Body of pancreas (tissue), 4 donors: Measurements from ENCODE around the gene IGFL4. TPM values are rescaled to one million over a fixed set of nuclear protein-coding genes. Genes with fewer than 3 reads are reported as not detected.

Experiments
- ATAC-seq: fragments of 150-250 bp; one replicate; pipeline ENCODE4 v1.9.1; 2016
- DNase-seq, 4 donors: peaks; one replicate each; pipeline ENCODE4 v3.0.0-alpha.2; 2019
- H3K27ac ChIP-seq, 4 donors: fragments of 200-600 bp; sonication (generic); 1 replicate in 3 of 4; 2 replicates in 1 of 4; pipeline versions ENCODE4 v1.5.1 to v1.6.1; 2016 to 2019; ENCODE audit warnings: mild to moderate bottlenecking in 1 of 4, mixed read lengths in 1 of 4, moderate library complexity in 1 of 4
- H3K27me3 ChIP-seq, 2 donors: fragments of 200-600 bp; sonication (generic); one replicate each; pipeline ENCODE4 v1.6.0; 2016; ENCODE audit warnings: mild to moderate bottlenecking in 1 of 2
- H3K36me3 ChIP-seq, 2 donors: fragments of 200-600 bp; sonication (generic); replicated peaks in 1 of 2; 2 replicates each; pipeline ENCODE4 v1.5.1; 2016; ENCODE audit warnings: low read depth in 2 of 2; ENCODE audit not compliant: insufficient read depth in 1 of 2
- H3K4me1 ChIP-seq: fragments of 200-600 bp; sonication (generic); one replicate; pipeline ENCODE4 v1.6.0; 2016
- H3K4me3 ChIP-seq, 2 donors: fragments of 200-600 bp; sonication (generic); 1 replicate in 1 of 2; 2 replicates in 1 of 2; pipeline ENCODE4 v1.5.1; 2016 to 2019
- H3K9me3 ChIP-seq, 3 donors: fragments of 200-600 bp; sonication (generic); 1 replicate in 2 of 3; 2 replicates in 1 of 3; pipeline ENCODE4 v1.5.1; 2016
- POLR2A ChIP-seq, 3 donors: fragments of 450-650 bp; IDR thresholded peaks; one replicate each; pipeline ENCODE4 v1.6.1; 2016; ENCODE audit warnings: antibody characterized with exemption in 3 of 3, mild to moderate bottlenecking in 2 of 3
- WGBS, 2 donors: methylation state at CpG; one replicate each; pipeline ENCODE4 v1.1.5; 2017; 5-methylcytosine and 5-hydroxymethylcytosine counted together
- intact Hi-C: fragments of 100-400 bp; cut with DNase I; formaldehyde crosslinking; loops from one replicate; pipeline ENCODE4 v1.15.1; 2023
- total RNA-seq, 2 donors: library from RNA; depleted of rRNA; stranded (reverse); fragments of >200 nt; gene quantifications; one replicate each; pipeline ENCODE4 v1.1.0, GENCODE V29; 2016
- TF ChIP-seq, protein P1 (sequence below), 7 experiments: fragments of 450-650 bp in 4 of 7; fragments of 200-600 bp in 3 of 7; sonication (generic) in 3 of 7; IDR thresholded peaks; one replicate each; pipeline ENCODE4 v1.5.1; 2016 to 2019; ENCODE audit warnings: antibody characterized with exemption in 7 of 7

IGFL4 gene
- total RNA-seq, 2 donors from 2014 or later, result not detected

GRCh38 chr19:46014941-46015686 lies 25.7 kb downstream of the IGFL4 start:
- no peak overlapping the region for H3K4me3 ChIP-seq
- WGBS, 2 donors, result 5 to 20% methylated on average over 19 to 57 of the region's 74 CpGs
- peaks cover 24% of the 10 kb centered on the region for H3K4me1 ChIP-seq
- no peaks in the 10 kb centered on the region for H3K36me3 ChIP-seq
- no peaks in the 10 kb centered on the region for H3K9me3 ChIP-seq
- DNase-seq, result peak; percentile 80 to 92 (median 86)
- ATAC-seq, result peak; percentile 71
- intact Hi-C loops, result no loop called here
- no peak overlapping the region for H3K27ac ChIP-seq
- H3K27me3 ChIP-seq, result no peaks in the 10 kb centered on the region
- peak in 1 of 3 donors; percentile 30 for TF ChIP-seq POLR2A (IDR thresholded peaks at IDR 0.05)
- TF ChIP-seq, protein P1, sequence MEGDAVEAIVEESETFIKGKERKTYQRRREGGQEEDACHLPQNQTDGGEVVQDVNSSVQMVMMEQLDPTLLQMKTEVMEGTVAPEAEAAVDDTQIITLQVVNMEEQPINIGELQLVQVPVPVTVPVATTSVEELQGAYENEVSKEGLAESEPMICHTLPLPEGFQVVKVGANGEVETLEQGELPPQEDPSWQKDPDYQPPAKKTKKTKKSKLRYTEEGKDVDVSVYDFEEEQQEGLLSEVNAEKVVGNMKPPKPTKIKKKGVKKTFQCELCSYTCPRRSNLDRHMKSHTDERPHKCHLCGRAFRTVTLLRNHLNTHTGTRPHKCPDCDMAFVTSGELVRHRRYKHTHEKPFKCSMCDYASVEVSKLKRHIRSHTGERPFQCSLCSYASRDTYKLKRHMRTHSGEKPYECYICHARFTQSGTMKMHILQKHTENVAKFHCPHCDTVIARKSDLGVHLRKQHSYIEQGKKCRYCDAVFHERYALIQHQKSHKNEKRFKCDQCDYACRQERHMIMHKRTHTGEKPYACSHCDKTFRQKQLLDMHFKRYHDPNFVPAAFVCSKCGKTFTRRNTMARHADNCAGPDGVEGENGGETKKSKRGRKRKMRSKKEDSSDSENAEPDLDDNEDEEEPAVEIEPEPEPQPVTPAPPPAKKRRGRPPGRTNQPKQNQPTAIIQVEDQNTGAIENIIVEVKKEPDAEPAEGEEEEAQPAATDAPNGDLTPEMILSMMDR (IDR thresholded peaks at IDR 0.05), result peak in 1 of 7 experiments; percentile 9

DNA sequence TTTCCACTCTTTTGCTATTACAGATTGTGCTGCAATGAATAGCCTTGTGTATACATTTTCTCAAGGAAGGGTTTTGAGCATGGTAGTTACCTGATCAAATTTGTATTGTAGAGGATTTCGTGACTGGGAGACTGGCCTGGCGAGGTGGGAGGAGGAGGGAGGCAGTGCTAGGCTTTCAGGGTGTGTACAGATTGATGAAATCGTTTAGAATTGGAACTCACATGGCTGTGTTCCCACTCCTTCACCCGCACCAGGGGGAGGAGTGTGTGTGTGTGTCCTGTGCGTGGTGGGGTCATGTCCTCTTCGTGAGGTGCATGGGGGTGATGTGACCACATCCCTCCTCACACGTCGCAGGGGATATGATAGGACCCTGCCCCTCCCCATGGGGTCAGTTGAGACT lies 26.3 kb downstream of the IGFL4 start:
- no peak overlapping the region for H3K4me3 ChIP-seq
- ATAC-seq, result no peak
- DNase-seq, result no peak
- intact Hi-C loops, result no loop called here
- peaks cover 26% of the 10 kb centered on the region for H3K4me1 ChIP-seq
- TF ChIP-seq POLR2A (IDR thresholded peaks at IDR 0.05), result no peak
- TF ChIP-seq, protein P1 (IDR thresholded peaks at IDR 0.05), result no peak
- no peaks in the 10 kb centered on the region for H3K9me3 ChIP-seq
- H3K27me3 ChIP-seq, result no peaks in the 10 kb centered on the region
- H3K36me3 ChIP-seq, result no peaks in the 10 kb centered on the region
- H3K27ac ChIP-seq, result no peak overlapping the region
- 25 to 33% methylated on average over 8 of the region's 8 CpGs for WGBS, 2 donors

DNA sequence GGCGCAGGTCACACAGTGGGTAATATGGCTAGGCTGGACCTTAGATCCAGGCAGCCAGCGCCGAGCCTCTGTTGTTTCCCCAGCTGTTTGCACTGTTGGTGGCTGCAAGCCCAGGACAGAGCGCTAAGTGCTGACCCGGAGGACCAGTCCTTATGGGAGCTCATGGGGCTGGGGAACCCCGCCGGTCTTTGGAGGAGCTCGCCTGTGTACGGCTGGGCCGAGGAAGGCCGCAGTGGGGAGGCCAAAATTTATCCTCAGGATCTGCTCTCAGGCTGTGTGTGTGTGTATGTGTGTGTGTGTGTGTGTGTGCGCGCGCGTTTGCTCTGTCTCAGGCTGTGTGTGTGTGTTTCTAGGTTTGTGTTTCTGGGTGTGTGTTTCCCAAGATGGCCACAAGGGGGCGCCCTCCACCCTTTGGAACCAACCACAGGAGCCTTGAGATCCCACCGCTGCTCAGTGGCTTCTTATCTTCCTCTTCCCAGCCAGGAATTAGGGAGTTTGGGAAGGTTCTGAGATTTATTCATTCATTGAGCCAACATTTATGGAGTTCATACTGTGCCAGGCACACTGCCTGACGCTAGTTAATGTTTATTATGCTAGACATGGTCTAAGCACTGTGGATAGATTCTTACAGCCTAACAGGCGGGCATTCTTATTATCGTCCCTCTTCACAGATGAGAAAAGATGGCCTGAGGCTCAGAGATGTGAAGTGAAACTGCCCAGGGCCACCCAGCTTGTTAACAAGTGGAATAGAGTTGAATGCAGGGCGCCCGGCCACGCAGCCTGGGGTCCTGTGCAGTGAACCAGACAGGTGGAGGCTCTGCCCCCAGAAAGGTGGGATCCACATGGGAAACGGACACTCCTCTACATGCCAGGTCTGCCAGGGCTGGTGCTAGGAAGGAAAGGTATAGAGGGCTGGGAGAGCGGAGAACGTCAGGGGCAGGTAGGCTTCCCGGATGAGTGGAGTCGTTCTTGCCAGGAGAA lies 31.0 kb downstream of the IGFL4 start:
- TF ChIP-seq, protein P1 (IDR thresholded peaks at IDR 0.05), result peak; percentile 65 to 87 (median 70)
- no peak for TF ChIP-seq POLR2A (IDR thresholded peaks at IDR 0.05)
- DNase-seq, result peak; percentile 71 to 82 (median 74)
- no peak overlapping the region for H3K27ac ChIP-seq
- no peaks in the 10 kb centered on the region for H3K9me3 ChIP-seq
- H3K4me1 ChIP-seq, result peaks cover 10% of the 10 kb centered on the region
- intact Hi-C loops, result loop anchor here (5.0 kb wide), 1 partner anchor 193 kb away; the partner anchor contains the start of gene RSPH6A
- ATAC-seq, result peak; percentile 72
- no peaks in the 10 kb centered on the region for H3K36me3 ChIP-seq
- no peak overlapping the region for H3K4me3 ChIP-seq
- H3K27me3 ChIP-seq, result no peaks in the 10 kb centered on the region
- 36 to 61% methylated on average over 18 to 28 of the region's 28 CpGs for WGBS, 2 donors

DNA sequence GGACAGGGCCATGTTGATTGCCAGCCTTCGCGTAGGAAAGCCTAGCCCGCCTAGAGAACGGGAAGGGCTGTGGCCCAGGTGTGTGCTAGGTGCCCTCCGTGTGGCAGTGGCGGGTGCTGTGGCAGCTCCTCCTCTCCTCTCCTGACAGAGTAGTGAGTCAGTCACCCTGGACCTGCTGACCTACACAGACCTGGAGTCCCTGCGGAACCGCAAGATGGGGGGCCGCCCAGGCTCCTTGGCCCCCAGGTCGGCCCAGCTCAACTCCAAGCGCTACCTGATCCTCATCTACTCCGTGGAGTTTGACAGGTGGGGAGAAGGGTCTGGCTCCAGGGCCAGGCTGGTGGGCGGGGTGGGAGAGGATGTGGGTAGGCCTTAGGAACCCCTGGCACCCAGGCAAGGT lies 34.4 kb downstream of the IGFL4 start:
- Histone ChIP-seq H3K9me3 (no peaks in the 10 kb centered on the region), H3K27me3 (no peaks in the 10 kb centered on the region), H3K36me3 (no peaks in the 10 kb centered on the region), H3K4me1 (peaks cover 5% of the 10 kb centered on the region), H3K4me3 (no peak overlapping the region), H3K27ac (no peak overlapping the region)
- WGBS, 2 donors, result 84% methylated on average over 13 of the region's 13 CpGs; no CpG with 5 or more reads in 1 of the 2 donors
- TF ChIP-seq POLR2A (IDR thresholded peaks at IDR 0.05), result no peak
- TF ChIP-seq, protein P1 (IDR thresholded peaks at IDR 0.05), result no peak
- no peak for ATAC-seq
- no peak for DNase-seq
- intact Hi-C loops, result loop anchor here (5.0 kb wide), 1 partner anchor 189 kb away; the partner anchor contains the start of gene RSPH6A
